Tibial nerve (tissue), 4 donors: ENCODE results near the gene MCF2L. TPM values are rescaled to one million over a fixed set of nuclear protein-coding genes. Genes with fewer than 3 reads are reported as not detected.

Experiments used
- DNase-seq, 2 donors: peaks; one replicate each; pipeline ENCODE4 v3.0.0-alpha.2; 2019; ENCODE audit warnings: low spot score in 2 of 2
- H3K27ac ChIP-seq, 4 donors: fragments of 200-600 bp; sonication (generic) in 3 of 4; one replicate each; pipeline ENCODE4 v1.5.1; 2017 to 2019; ENCODE audit warnings: mild to moderate bottlenecking in 1 of 4
- H3K27me3 ChIP-seq, 2 donors: fragments of 200-600 bp; sonication (generic) in 1 of 2; one replicate each; pipeline versions ENCODE4 v1.5.1 to v1.6.0; 2017 to 2019
- H3K36me3 ChIP-seq, 3 donors: fragments of 200-600 bp; sonication (generic); one replicate each; pipeline ENCODE4 v1.5.1; 2018 to 2019
- H3K4me1 ChIP-seq, 4 donors: fragments of 200-600 bp; sonication (generic) in 3 of 4; one replicate each; pipeline ENCODE4 v1.5.1; 2017 to 2019
- H3K4me3 ChIP-seq, 4 donors: fragments of 200-600 bp; sonication (generic) in 3 of 4; one replicate each; pipeline ENCODE4 v1.5.1; 2017 to 2019; ENCODE audit warnings: mild to moderate bottlenecking in 1 of 4, moderate library complexity in 1 of 4
- H3K9me3 ChIP-seq, 4 donors: fragments of 200-600 bp; sonication (generic) in 3 of 4; one replicate each; pipeline ENCODE4 v1.5.1; 2017 to 2019
- EP300 ChIP-seq, 2 donors: sonication (generic); formaldehyde crosslinking; IDR thresholded peaks; one replicate each; pipeline ENCODE4 v1.6.1; 2017; ENCODE audit warnings: antibody characterized with exemption in 2 of 2, mild to moderate bottlenecking in 1 of 2
- POLR2A ChIP-seq, 2 donors: fragments of 450-650 bp; IDR thresholded peaks; one replicate each; pipeline ENCODE4 v1.6.1; 2017; ENCODE audit warnings: antibody characterized with exemption in 2 of 2, mild to moderate bottlenecking in 2 of 2, moderate library complexity in 2 of 2
- WGBS, 2 donors: methylation state at CpG; one replicate each; pipeline ENCODE4 v1.1.5; 2018; 5-methylcytosine and 5-hydroxymethylcytosine counted together
- total RNA-seq, 4 donors: library from RNA; depleted of rRNA; stranded (reverse); fragments of >200 nt; gene quantifications; one replicate each; pipeline ENCODE4 v1.1.0, GENCODE V29; 2016
- TF ChIP-seq, protein P1 (sequence below), 5 experiments: fragments of 200-600 bp in 3 of 5; fragments of 450-650 bp in 2 of 5; sonication (generic) in 3 of 5; IDR thresholded peaks; one replicate each; pipeline ENCODE4 v1.5.1; 2016 to 2019; ENCODE audit warnings: antibody characterized with exemption in 5 of 5, mild to moderate bottlenecking in 3 of 5, moderate library complexity in 2 of 5

Gene MCF2L
- total RNA-seq, 4 donors from 2014 or later = 30.1 to 82.6 (median 45.3) TPM

DNA sequence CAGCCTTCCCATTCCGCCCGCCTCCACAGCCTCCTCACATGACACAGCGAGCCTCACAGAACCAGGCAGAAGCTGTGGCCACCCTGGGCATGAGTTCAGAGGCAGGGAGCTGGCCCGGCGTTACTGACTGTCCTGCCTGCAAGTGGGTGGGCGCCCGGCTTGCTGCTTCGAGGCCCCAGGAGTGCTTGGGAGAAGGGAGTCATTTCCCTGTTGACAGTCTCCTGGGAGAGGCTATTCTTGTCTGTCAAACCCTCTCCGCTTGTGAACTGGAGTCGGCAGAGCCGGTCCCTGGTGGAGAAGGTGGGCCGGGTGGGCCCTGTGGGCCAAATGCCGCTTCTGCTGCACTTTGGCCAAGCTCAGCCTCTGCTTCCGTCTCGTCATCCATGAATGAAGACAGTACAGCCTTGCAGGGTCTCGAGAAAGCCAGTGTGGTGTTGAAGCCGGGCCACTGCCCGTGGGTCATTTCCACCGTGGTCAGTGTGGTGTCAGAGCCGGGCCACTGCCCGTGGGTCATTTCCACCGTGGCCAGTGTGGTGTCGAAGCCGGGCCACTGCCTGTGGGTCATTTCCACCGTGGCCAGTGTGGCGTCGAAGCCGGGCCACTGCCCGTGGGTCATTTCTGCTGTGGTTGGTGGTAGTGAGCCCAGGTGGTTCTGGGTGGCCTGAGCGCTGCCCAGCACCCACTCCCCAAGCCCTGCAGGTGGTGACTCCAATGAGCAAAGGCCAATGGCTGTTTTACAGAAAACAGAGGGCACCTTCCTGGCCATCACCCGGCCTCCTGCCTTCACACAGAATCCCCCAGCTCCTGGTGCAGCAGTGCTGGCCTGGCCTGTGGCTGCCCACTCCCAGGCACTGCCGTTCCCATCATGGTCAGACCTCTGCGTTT lies 123.1 kb downstream of the MCF2L start:
- H3K4me3 ChIP-seq = no peak overlapping the region
- WGBS, 2 donors = 82 to 84% methylated on average over 18 to 31 of the region's 33 CpGs
- no peak for DNase-seq
- H3K27ac ChIP-seq = no peak overlapping the region
- H3K9me3 ChIP-seq = no peaks in the 10 kb centered on the region
- H3K27me3 ChIP-seq = peaks cover 0 to 3% of the 10 kb centered on the region in 2 donors
- H3K36me3 ChIP-seq = peaks cover 0 to 28% (median 0%) of the 10 kb centered on the region in 3 donors
- no peaks in the 10 kb centered on the region for H3K4me1 ChIP-seq
- no peak for TF ChIP-seq POLR2A (IDR thresholded peaks at IDR 0.05)
- TF ChIP-seq, protein P1, sequence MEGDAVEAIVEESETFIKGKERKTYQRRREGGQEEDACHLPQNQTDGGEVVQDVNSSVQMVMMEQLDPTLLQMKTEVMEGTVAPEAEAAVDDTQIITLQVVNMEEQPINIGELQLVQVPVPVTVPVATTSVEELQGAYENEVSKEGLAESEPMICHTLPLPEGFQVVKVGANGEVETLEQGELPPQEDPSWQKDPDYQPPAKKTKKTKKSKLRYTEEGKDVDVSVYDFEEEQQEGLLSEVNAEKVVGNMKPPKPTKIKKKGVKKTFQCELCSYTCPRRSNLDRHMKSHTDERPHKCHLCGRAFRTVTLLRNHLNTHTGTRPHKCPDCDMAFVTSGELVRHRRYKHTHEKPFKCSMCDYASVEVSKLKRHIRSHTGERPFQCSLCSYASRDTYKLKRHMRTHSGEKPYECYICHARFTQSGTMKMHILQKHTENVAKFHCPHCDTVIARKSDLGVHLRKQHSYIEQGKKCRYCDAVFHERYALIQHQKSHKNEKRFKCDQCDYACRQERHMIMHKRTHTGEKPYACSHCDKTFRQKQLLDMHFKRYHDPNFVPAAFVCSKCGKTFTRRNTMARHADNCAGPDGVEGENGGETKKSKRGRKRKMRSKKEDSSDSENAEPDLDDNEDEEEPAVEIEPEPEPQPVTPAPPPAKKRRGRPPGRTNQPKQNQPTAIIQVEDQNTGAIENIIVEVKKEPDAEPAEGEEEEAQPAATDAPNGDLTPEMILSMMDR (IDR thresholded peaks at IDR 0.05) = no peak
- TF ChIP-seq EP300 (IDR thresholded peaks at IDR 0.05) = no peak

DNA sequence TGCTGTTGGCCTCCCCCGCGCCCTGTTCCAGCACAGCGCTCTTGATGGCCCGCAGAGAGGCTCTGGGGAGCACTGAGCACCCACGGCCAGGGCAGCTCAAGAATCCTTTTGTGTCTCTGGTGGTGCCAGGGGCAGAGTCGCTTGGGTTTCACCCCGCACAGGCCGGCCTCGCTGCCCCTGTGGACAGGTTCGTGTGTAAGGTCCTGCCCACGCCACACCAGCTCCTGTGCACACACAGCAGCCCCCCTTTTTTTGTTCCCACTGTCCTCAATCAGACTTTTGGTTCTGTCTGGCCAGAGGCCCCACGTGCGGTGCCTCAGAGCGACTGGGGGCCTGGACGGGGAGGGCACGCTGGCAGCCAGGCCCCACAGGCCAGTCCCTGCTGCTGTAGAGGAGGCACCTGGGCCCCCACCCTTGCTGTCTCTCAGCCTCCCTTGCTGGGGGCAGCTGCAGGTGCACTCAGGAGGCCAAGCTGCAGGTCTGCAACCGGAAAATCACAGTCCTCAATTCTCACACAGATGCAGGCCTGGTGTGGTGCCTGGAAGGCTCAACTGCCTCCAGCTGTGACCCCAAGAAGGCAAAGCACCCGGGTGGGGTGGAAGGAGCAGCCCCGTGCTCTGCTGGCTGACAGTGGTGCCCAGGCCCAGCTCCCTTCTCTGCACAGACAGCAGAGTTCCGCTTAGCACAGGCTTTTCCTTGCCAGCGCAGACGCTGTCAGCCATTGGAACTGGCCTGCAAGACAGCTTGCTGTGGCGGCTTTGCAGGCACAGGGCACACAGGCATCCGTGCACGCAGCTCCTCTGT lies 124.0 kb downstream of the MCF2L start:
- H3K9me3 ChIP-seq = no peaks in the 10 kb centered on the region
- H3K36me3 ChIP-seq = peaks cover 0 to 25% (median 0%) of the 10 kb centered on the region in 3 donors
- H3K27me3 ChIP-seq = peaks cover 0 to 6% of the 10 kb centered on the region in 2 donors
- H3K4me1 ChIP-seq = no peaks in the 10 kb centered on the region
- no peak for DNase-seq
- WGBS, 2 donors = 85 to 88% methylated on average over 19 to 25 of the region's 25 CpGs
- no peak overlapping the region for H3K27ac ChIP-seq
- H3K4me3 ChIP-seq = no peak overlapping the region
- TF ChIP-seq, protein P1 (IDR thresholded peaks at IDR 0.05) = no peak
- TF ChIP-seq EP300 (IDR thresholded peaks at IDR 0.05) (no peak), POLR2A (IDR thresholded peaks at IDR 0.05) (no peak)

DNA sequence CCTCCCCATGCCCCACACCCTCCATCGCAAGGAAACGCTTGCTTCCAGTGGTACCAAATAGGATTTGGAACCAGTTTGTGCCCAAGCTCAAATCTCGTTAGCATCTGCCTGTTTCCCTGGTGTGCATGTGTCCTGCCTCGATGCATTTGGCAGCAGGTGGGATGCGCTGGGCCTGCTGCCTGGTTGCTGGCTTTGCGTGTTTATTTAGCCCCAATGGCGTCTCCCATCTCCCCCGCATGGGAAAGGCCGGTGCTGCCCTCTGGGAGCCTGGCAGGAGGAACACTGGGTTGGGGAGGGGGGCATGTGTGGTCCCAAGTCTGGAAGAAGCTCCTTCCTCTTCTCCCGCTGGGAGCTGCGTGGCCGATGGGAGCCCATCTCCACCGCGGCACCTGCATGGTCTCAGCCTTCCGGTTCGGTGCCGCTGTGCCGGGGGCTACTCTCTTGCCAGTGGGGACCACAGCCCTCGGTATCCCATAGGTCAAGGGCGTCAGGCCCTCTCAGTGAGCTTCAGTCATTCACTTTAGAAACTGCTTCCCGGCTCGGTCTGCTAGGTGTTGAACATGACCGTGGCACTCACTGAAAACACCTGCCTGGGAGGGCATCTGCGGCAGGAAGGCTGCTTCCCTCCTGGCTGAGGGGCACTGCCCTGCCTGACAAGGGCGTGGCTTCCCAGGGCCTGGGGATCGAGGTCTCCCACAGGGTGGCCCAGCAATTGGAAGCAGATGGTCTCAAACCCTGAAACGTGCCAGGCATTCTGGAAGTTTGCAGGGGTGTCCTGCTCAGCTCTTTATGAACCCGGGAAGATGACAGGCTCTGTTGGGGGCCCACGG lies 124.8 kb downstream of the MCF2L start:
- Histone ChIP-seq H3K4me1 (no peaks in the 10 kb centered on the region), H3K27ac (no peak overlapping the region), H3K4me3 (no peak overlapping the region), H3K36me3 (peaks cover 0 to 17% (median 0%) of the 10 kb centered on the region in 3 donors), H3K9me3 (no peaks in the 10 kb centered on the region), H3K27me3 (peaks cover 0 to 8% of the 10 kb centered on the region in 2 donors)
- WGBS, 2 donors = 77 to 90% methylated on average over 22 to 27 of the region's 29 CpGs
- TF ChIP-seq POLR2A (IDR thresholded peaks at IDR 0.05) = no peak
- TF ChIP-seq, protein P1 (IDR thresholded peaks at IDR 0.05) = no peak
- TF ChIP-seq EP300 (IDR thresholded peaks at IDR 0.05) = no peak
- DNase-seq = no peak

DNA sequence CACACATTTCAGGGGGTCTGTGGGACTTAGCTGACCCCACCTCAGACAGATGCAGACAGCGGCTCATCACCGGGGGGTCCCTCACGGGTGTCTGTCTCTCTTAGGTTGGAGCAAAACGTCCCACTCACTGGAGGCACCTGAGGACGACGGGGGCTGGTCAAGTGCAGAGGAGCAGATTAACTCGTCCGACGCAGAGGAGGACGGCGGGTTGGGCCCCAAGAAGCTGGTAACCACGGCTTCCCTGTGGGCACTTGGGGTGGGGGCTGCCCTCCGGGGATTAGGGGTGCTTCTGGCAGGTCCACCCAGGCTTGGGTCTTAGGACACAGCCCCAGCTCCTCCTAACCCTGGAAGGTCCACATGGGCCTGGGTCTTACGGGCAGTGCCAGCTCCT lies 125.4 kb downstream of the MCF2L start:
- Histone ChIP-seq H3K4me3 (no peak overlapping the region), H3K4me1 (no peaks in the 10 kb centered on the region), H3K36me3 (peaks cover 0 to 15% (median 0%) of the 10 kb centered on the region in 3 donors), H3K9me3 (no peaks in the 10 kb centered on the region), H3K27me3 (peaks cover 0 to 8% of the 10 kb centered on the region in 2 donors), H3K27ac (no peak overlapping the region)
- TF ChIP-seq EP300 (IDR thresholded peaks at IDR 0.05) (no peak), POLR2A (IDR thresholded peaks at IDR 0.05) (no peak)
- TF ChIP-seq, protein P1 (IDR thresholded peaks at IDR 0.05) = no peak
- 89% methylated on average over 13 to 14 of the region's 14 CpGs for WGBS, 2 donors
- DNase-seq = no peak
